Uterus (tissue), 4 donors: ENCODE data around the gene DUSP8. TPM values are rescaled to one million over a fixed set of nuclear protein-coding genes. Genes with fewer than 3 reads are reported as not detected.

Experiments used
- DNase-seq, 2 donors: peaks; one replicate each; pipeline ENCODE4 v3.0.0-alpha.2; 2019 to 2020
- H3K27ac ChIP-seq, 2 donors: fragments of 200-600 bp; sonication (generic); 1 replicate in 1 of 2; 2 replicates in 1 of 2; pipeline ENCODE4 v1.5.1; 2016 to 2018
- H3K27me3 ChIP-seq, 2 donors: fragments of 200-600 bp; sonication (generic); one replicate each; pipeline ENCODE4 v1.5.1; 2018 to 2019; ENCODE audit warnings: control low read depth in 1 of 2
- H3K36me3 ChIP-seq, 2 donors: fragments of 200-600 bp; sonication (generic); one replicate each; pipeline ENCODE4 v1.5.1; 2019; ENCODE audit warnings: control low read depth in 1 of 2
- H3K4me1 ChIP-seq, 2 donors: fragments of 200-600 bp; sonication (generic); one replicate each; pipeline ENCODE4 v1.5.1; 2018 to 2019; ENCODE audit warnings: control low read depth in 1 of 2
- H3K4me3 ChIP-seq, 2 donors: fragments of 200-600 bp; sonication (generic); 1 replicate in 1 of 2; 2 replicates in 1 of 2; pipeline ENCODE4 v1.5.1; 2018 to 2019; ENCODE audit warnings: mild to moderate bottlenecking in 1 of 2
- H3K9me3 ChIP-seq, 2 donors: fragments of 200-600 bp; sonication (generic); one replicate each; pipeline ENCODE4 v1.5.1; 2019; ENCODE audit warnings: control low read depth in 1 of 2
- POLR2A ChIP-seq, 2 donors: fragments of 450-650 bp; IDR thresholded peaks; one replicate each; pipeline ENCODE4 v1.6.1; 2016; ENCODE audit warnings: antibody characterized with exemption in 2 of 2, mild to moderate bottlenecking in 1 of 2, moderate library complexity in 1 of 2
- intact Hi-C: fragments of 100-400 bp; cut with DNase I; formaldehyde crosslinking; loops from one replicate; pipeline ENCODE4 v1.15.1; 2023; ENCODE audit warnings: low total_unique reads
- total RNA-seq, 4 donors: library from RNA; depleted of rRNA in 3 of 4; stranded (reverse); fragments of >200 nt in 3 of 4; gene quantifications; one replicate each; pipeline versions ENCODE4 v1.1.0 to v1.2.4, GENCODE V29; 2014 to 2023
- TF ChIP-seq, protein P1 (sequence below), 4 experiments: fragments of 200-600 bp in 2 of 4; fragments of 450-650 bp in 2 of 4; sonication (generic) in 2 of 4; IDR thresholded peaks; one replicate each; pipeline ENCODE4 v1.5.1; 2016 to 2019; ENCODE audit warnings: antibody characterized with exemption in 4 of 4, mild to moderate bottlenecking in 2 of 4, moderate library complexity in 1 of 4
- donor health status: DM: yes; HTN: yes; CAD: no.

Gene DUSP8
- total RNA-seq, 4 donors from 2014 or later = under 0.01 to 21.7 (median 3.1) TPM

- Histone ChIP-seq H3K27me3 (peaks cover 0 to 5% of the 10 kb centered on the region in 2 donors), H3K27ac (peak overlapping the region; percentile 12 to 67), H3K36me3 (no peaks in the 10 kb centered on the region), H3K9me3 (no peaks in the 10 kb centered on the region), H3K4me1 (peaks cover 0 to 31% of the 10 kb centered on the region in 2 donors), H3K4me3 (peak overlapping the region in 1 of 2 donors; percentile 33)
- DNase-seq = peak; percentile 59 to 68
- TF ChIP-seq POLR2A (IDR thresholded peaks at IDR 0.05) = peak in 1 of 2 donors; percentile 19
- TF ChIP-seq, protein P1, sequence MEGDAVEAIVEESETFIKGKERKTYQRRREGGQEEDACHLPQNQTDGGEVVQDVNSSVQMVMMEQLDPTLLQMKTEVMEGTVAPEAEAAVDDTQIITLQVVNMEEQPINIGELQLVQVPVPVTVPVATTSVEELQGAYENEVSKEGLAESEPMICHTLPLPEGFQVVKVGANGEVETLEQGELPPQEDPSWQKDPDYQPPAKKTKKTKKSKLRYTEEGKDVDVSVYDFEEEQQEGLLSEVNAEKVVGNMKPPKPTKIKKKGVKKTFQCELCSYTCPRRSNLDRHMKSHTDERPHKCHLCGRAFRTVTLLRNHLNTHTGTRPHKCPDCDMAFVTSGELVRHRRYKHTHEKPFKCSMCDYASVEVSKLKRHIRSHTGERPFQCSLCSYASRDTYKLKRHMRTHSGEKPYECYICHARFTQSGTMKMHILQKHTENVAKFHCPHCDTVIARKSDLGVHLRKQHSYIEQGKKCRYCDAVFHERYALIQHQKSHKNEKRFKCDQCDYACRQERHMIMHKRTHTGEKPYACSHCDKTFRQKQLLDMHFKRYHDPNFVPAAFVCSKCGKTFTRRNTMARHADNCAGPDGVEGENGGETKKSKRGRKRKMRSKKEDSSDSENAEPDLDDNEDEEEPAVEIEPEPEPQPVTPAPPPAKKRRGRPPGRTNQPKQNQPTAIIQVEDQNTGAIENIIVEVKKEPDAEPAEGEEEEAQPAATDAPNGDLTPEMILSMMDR (IDR thresholded peaks at IDR 0.05) = peak; percentile 54 to 98 (median 96)
- intact Hi-C loops = loop anchor here (2.0 kb wide), 1 partner anchor 28 kb away; no protein-coding TSS in a partner anchor
These were observed 2.3 kb upstream of the DUSP8 start for GRCh38 chr11:1574238-1574932.

DNA sequence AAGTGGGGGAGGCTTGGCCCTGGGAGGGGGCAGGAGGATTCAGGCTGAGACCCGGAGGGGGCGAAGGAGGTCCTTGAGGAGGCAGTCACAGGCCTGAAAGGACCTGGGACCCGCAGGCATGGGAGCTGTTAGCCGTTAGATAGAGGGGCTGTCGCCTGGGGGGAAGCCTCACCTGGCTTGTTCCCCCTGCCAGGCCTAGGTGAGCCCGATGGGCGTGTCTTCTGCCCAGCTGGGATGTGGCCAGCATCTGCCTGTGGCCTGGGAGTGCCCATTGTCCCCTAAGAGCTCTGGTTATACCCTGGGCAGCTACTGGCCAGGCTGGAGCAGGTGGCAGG, 1.8 kb upstream of the DUSP8 start:
- H3K4me3 ChIP-seq = no peak overlapping the region
- H3K9me3 ChIP-seq = no peaks in the 10 kb centered on the region
- intact Hi-C loops = loop anchor here (2.0 kb wide), 1 partner anchor 27 kb away; no protein-coding TSS in a partner anchor
- peak; percentile 30 to 33 for DNase-seq
- peak overlapping the region; percentile 12 to 67 for H3K27ac ChIP-seq
- H3K36me3 ChIP-seq = no peaks in the 10 kb centered on the region
- TF ChIP-seq, protein P1 (IDR thresholded peaks at IDR 0.05) = no peak
- TF ChIP-seq POLR2A (IDR thresholded peaks at IDR 0.05) = no peak
- H3K27me3 ChIP-seq = peaks cover 0 to 5% of the 10 kb centered on the region in 2 donors
- H3K4me1 ChIP-seq = peaks cover 0 to 35% of the 10 kb centered on the region in 2 donors

- peak in 1 of 2 donors; percentile 34 for DNase-seq
- H3K4me3 ChIP-seq = peak overlapping the region; percentile 18 to 44
- H3K36me3 ChIP-seq = no peaks in the 10 kb centered on the region
- H3K9me3 ChIP-seq = no peaks in the 10 kb centered on the region
- H3K27me3 ChIP-seq = peaks cover 0 to 5% of the 10 kb centered on the region in 2 donors
- peak overlapping the region; percentile 67 to 69 for H3K27ac ChIP-seq
- peak in 1 of 2 donors; percentile 3 for TF ChIP-seq POLR2A (IDR thresholded peaks at IDR 0.05)
- TF ChIP-seq, protein P1 (IDR thresholded peaks at IDR 0.05) = no peak
- intact Hi-C loops = no loop called here
- H3K4me1 ChIP-seq = peaks cover 0 to 36% of the 10 kb centered on the region in 2 donors
These were observed 1.2 kb upstream of the DUSP8 start for GRCh38 chr11:1573077-1573902.

DNA sequence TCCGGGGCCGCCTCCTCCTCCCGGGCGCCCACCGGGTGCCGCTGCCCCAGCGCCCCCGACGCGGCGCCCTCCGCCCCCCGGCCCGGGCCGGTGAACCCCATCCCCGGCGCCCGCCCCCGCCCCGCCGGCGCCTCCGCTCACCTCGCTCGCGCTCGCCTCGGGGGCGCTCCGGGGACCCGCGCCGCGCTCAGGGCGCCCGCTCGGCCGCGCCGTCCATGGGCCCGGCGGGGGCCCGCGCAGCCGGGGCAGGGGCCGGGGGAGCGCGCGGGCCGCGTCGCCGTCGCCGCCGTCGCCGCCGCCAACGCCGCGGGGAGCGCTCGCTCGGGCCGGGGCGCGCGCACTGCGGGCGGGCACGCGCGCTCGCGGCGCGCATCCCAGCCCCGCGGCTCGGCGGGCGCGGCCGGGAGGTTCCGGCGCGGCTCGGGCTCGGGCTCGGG, 293 bp downstream of the DUSP8 start:
- Histone ChIP-seq H3K9me3 (no peaks in the 10 kb centered on the region), H3K27ac (peak overlapping the region; percentile 58 to 78), H3K4me3 (peak overlapping the region; percentile 38 to 53), H3K4me1 (peaks cover 0 to 36% of the 10 kb centered on the region in 2 donors), H3K27me3 (peaks cover 0 to 5% of the 10 kb centered on the region in 2 donors), H3K36me3 (no peaks in the 10 kb centered on the region)
- DNase-seq = no peak
- TF ChIP-seq, protein P1 (IDR thresholded peaks at IDR 0.05) = no peak
- intact Hi-C loops = no loop called here
